Testis (tissue), 3 donors: ENCODE results near the gene SSR4. TPM values are rescaled to one million over a fixed set of nuclear protein-coding genes. Genes with fewer than 3 reads are reported as not detected.

Experiments used
- DNase-seq: peaks from one replicate; pipeline ENCODE4 v3.0.0-alpha.2; 2019
- H3K27ac ChIP-seq, 2 donors: fragments of 200-600 bp; sonication (generic); one replicate each; pipeline ENCODE4 v1.5.1; 2019
- H3K27me3 ChIP-seq: fragments of 200-600 bp; sonication (generic); one replicate; pipeline ENCODE4 v1.5.1; 2019
- H3K36me3 ChIP-seq: fragments of 200-600 bp; sonication (generic); one replicate; pipeline ENCODE4 v1.5.1; 2017; ENCODE audit warnings: low read depth; ENCODE audit errors: missing control alignments
- H3K4me1 ChIP-seq: fragments of 200-600 bp; sonication (generic); one replicate; pipeline ENCODE4 v1.5.1; 2019
- H3K4me3 ChIP-seq, 2 donors: fragments of 200-600 bp; sonication (generic); one replicate each; pipeline ENCODE4 v1.5.1; 2017 to 2019
- H3K9me3 ChIP-seq: fragments of 200-600 bp; sonication (generic); one replicate; pipeline ENCODE4 v1.5.1; 2017
- CTCF ChIP-seq, 3 experiments: fragments of 450-650 bp in 2 of 3; fragments of 200-600 bp in 1 of 3; sonication (generic) in 1 of 3; IDR thresholded peaks; one replicate each; pipeline ENCODE4 v1.5.1; 2016 to 2019; ENCODE audit warnings: antibody characterized with exemption in 3 of 3, mild to moderate bottlenecking in 2 of 3, moderate library complexity in 1 of 3
- POLR2A ChIP-seq: fragments of 450-650 bp; IDR thresholded peaks from one replicate; pipeline ENCODE4 v1.6.1; 2017; ENCODE audit warnings: antibody characterized with exemption, mild to moderate bottlenecking, moderate library complexity
- WGBS, 2 donors: methylation state at CpG; one replicate each; pipeline ENCODE4 v1.1.5; 2018; 5-methylcytosine and 5-hydroxymethylcytosine counted together
- intact Hi-C: fragments of 100-400 bp; cut with DNase I; formaldehyde crosslinking; loops from one replicate; pipeline ENCODE4 v1.15.1; 2023; ENCODE audit warnings: low total_unique reads
- polyA plus RNA-seq: library from polyadenylated mRNA; stranded (reverse); fragments of 350-450 nt; fragmentation: Illumina TruSeq; extraction: RNeasy Lipid Tissue Mini Kit (QIAGEN cat#74804); gene quantifications from one replicate; pipeline ENCODE4 v1.2.3, GENCODE V29; 2014; ENCODE audit warnings: low read depth, low replicate concordance; ENCODE audit not compliant: insufficient read depth
- total RNA-seq, 2 donors: library from RNA; depleted of rRNA; stranded (reverse); fragments of >200 nt; gene quantifications; one replicate each; pipeline ENCODE4 v1.2.3, GENCODE V29; 2016

Gene SSR4
- total and polyA plus RNA-seq, 3 donors from 2014 or later, result 246 to 294 (median 275) TPM

- TF ChIP-seq POLR2A (no peak), CTCF (IDR thresholded peaks at IDR 0.05) (no peak)
- no peak overlapping the region for H3K27ac ChIP-seq
- DNase-seq, result no peak
- H3K27me3 ChIP-seq, result no peaks in the 10 kb centered on the region
- intact Hi-C loops, result no loop called here
- no peaks in the 10 kb centered on the region for H3K4me1 ChIP-seq
- no peaks in the 10 kb centered on the region for H3K36me3 ChIP-seq
- no peak overlapping the region for H3K4me3 ChIP-seq
- H3K9me3 ChIP-seq, result no peaks in the 10 kb centered on the region
- WGBS, 2 donors, result 90 to 93% methylated on average over 1 of the region's 1 CpG
Observed at GRCh38 chrX:153755136-153755535, 39.3 kb upstream of the SSR4 start.

GRCh38 chrX:153761863-153762262, 32.6 kb upstream of the SSR4 start:
- DNase-seq, result no peak
- H3K4me3 ChIP-seq, result no peak overlapping the region
- TF ChIP-seq POLR2A, result no peak
- no peak for TF ChIP-seq CTCF (IDR thresholded peaks at IDR 0.05)
- intact Hi-C loops, result loop anchor here (10.0 kb wide), 1 partner anchor 193 kb away; no protein-coding TSS in a partner anchor
- H3K4me1 ChIP-seq, result peaks cover 14% of the 10 kb centered on the region
- no peaks in the 10 kb centered on the region for H3K9me3 ChIP-seq
- no peak overlapping the region for H3K27ac ChIP-seq
- H3K36me3 ChIP-seq, result no peaks in the 10 kb centered on the region
- H3K27me3 ChIP-seq, result no peaks in the 10 kb centered on the region
- 63 to 89% methylated on average over 3 to 15 of the region's 15 CpGs for WGBS, 2 donors

GRCh38 chrX:153762626-153763173, 31.8 kb upstream of the SSR4 start:
- intact Hi-C loops, result loop anchor here (10.0 kb wide), 1 partner anchor 192 kb away; no protein-coding TSS in a partner anchor
- DNase-seq, result no peak
- Histone ChIP-seq H3K9me3 (no peaks in the 10 kb centered on the region), H3K4me3 (no peak overlapping the region), H3K4me1 (peaks cover 14% of the 10 kb centered on the region), H3K36me3 (no peaks in the 10 kb centered on the region), H3K27me3 (no peaks in the 10 kb centered on the region), H3K27ac (no peak overlapping the region)
- TF ChIP-seq CTCF (IDR thresholded peaks at IDR 0.05) (no peak), POLR2A (no peak)
- WGBS, 2 donors, result 92% methylated on average over 14 of the region's 14 CpGs; no CpG with 5 or more reads in 1 of the 2 donors

- Histone ChIP-seq H3K36me3 (no peaks in the 10 kb centered on the region), H3K4me3 (no peak overlapping the region), H3K27me3 (no peaks in the 10 kb centered on the region), H3K27ac (no peak overlapping the region), H3K4me1 (peaks cover 14% of the 10 kb centered on the region), H3K9me3 (no peaks in the 10 kb centered on the region)
- TF ChIP-seq CTCF (IDR thresholded peaks at IDR 0.05) (no peak), POLR2A (no peak)
- 76 to 84% methylated on average over 6 to 18 of the region's 18 CpGs for WGBS, 2 donors
- DNase-seq, result no peak
- intact Hi-C loops, result loop anchor here (10.0 kb wide), 1 partner anchor 191 kb away; no protein-coding TSS in a partner anchor
Observed at GRCh38 chrX:153763298-153763932, 31.1 kb upstream of the SSR4 start.
